Measurements from ENCODE around the gene SETDB2.

GRCh38 chr13:49412749-49413148 is 31.3 kb upstream of the SETDB2 start:
- TF ChIP-seq POLR2A (IDR thresholded peaks at IDR 0.05) (no peak), CTCF (IDR thresholded peaks at IDR 0.05) (no peak), POLR2AphosphoS5 (IDR thresholded peaks at IDR 0.05; ENCODE audit: insufficient read depth in 1 of 2, low read depth in 1 of 2) (no peak)

All from vagina (tissue), 2 donors.